Measurements from ENCODE around the gene MED16. TPM values are rescaled to one million over a fixed set of nuclear protein-coding genes. Genes with fewer than 3 reads are reported as not detected.

The MED16 gene
- total and polyA plus RNA-seq, 2 of the 13 experiments (the other 11 are each of a cell fraction or from before 2014, with no cell fraction given), result 13.3 to 14.8 TPM

DNA sequence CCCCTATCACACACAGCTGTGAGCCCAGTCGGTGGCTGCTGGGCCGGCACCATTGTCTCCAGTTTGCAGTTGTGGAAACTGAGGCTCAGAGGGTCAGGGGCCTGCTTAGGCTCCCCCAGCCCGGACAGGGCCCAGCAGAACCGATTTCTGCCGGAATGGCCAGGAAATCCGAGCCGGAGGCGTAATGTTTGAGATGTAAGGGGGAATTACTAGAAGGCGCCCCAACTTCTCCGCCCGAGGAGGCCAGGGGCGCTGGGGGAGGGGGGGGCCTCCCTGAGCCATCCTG lies 25.1 kb upstream of the MED16 start:
- Histone ChIP-seq H3K36me3 (replicated peaks in 1 of 2; ENCODE audit: control insufficient read depth in 1 of 2, insufficient read depth in 2 of 2, low read length in 2 of 2) (no peaks in the 10 kb centered on the region), H3K9ac (ENCODE audit: insufficient read depth, low read depth, low read length) (peak overlapping the region; percentile 73), H3K27me3 (ENCODE audit: control insufficient read depth in 1 of 2, insufficient read depth in 2 of 2, low read length in 2 of 2) (no peaks in the 10 kb centered on the region; a peak in 1 of 5 replicates), H3K4me3 (replicated peaks in 1 of 3; ENCODE audit: insufficient read depth in 1 of 3, low read depth in 2 of 3, low read length in 3 of 3) (peak overlapping the region; percentile 52 to 96 (median 57); a peak in 4 of 6 replicates), H3K4me1 (ENCODE audit: insufficient read depth, low read length) (peaks cover 24% of the 10 kb centered on the region), H2AFZ (ENCODE audit: low read length) (no peak overlapping the region), H3K9me3 (ENCODE audit: low read length) (no peaks in the 10 kb centered on the region), H3K79me2 (ENCODE audit: insufficient read depth, low read length) (peaks cover 4% of the 10 kb centered on the region), H4K20me1 (ENCODE audit: insufficient read depth, low read length) (no peaks in the 10 kb centered on the region), H3K27ac (ENCODE audit: extremely low read length, insufficient read depth, low read length) (peak overlapping the region; percentile 71), H3K4me2 (ENCODE audit: low read depth, low read length) (peak overlapping the region; percentile 92)
- POLR2A ChIA-PET, result no interaction called here
- WGBS (ENCODE audit: low lambda C conversion rate), result 85% methylated on average over 9 of the region's 12 CpGs
- ATAC-seq (no peak), DNase-seq (ENCODE audit: low spot score) (no peak), FAIRE-seq (no peak)
- TF ChIP-seq, protein P1, sequence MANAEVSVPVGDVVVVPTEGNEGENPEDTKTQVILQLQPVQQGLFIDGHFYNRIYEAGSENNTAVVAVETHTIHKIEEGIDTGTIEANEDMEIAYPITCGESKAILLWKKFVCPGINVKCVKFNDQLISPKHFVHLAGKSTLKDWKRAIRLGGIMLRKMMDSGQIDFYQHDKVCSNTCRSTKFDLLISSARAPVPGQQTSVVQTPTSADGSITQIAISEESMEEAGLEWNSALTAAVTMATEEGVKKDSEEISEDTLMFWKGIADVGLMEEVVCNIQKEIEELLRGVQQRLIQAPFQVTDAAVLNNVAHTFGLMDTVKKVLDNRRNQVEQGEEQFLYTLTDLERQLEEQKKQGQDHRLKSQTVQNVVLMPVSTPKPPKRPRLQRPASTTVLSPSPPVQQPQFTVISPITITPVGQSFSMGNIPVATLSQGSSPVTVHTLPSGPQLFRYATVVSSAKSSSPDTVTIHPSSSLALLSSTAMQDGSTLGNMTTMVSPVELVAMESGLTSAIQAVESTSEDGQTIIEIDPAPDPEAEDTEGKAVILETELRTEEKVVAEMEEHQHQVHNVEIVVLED (CRISPR knock-in tag; IDR thresholded peaks at IDR 0.05; ENCODE audit: borderline replicate concordance), result no peak
- TF ChIP-seq GFI1 (CRISPR knock-in tag; IDR thresholded peaks at IDR 0.05; ENCODE audit: borderline replicate concordance), result 0 out of 2 replicates have a peak, but pooled peaks have one; percentile 24
- TF ChIP-seq CAMTA2 (CRISPR knock-in tag; IDR thresholded peaks at IDR 0.05; ENCODE audit: borderline replicate concordance), result 0 out of 2 replicates have a peak, but pooled peaks have one; percentile 13
- TF ChIP-seq ZNF17 (CRISPR knock-in tag; IDR thresholded peaks at IDR 0.05), result 0 out of 2 replicates have a peak, but pooled peaks have one; percentile 60
- in situ Hi-C loops (cut with HindIII; ENCODE audit: extremely low pct_ligation_motif_present, low pct_unique_long_range_greater_than_20kb), result loop anchor here (5.0 kb wide), 1 partner anchor 56 kb away; no protein-coding TSS in a partner anchor
- CTCF ChIA-PET (ENCODE audit: low intra/inter-chr PET ratio, low total read pairs), result interaction anchor here (1.1 to 2.4 kb wide), 3 partner anchors 54 to 147 kb away, joined by 3 to 14 read pairs (median 11); no protein-coding TSS in a partner anchor
- no TSS peak for BruUV-seq (replicated peaks)
- intact Hi-C loops (cut with micrococcal nuclease; ENCODE audit: unreplicated experiment), result loop anchor here (5.0 kb wide), 1 partner anchor 151 kb away; no protein-coding TSS in a partner anchor
